H9 (cell line): Measurements from ENCODE around the gene VGLL1. TPM values are rescaled to one million over a fixed set of nuclear protein-coding genes. Genes with fewer than 3 reads are reported as not detected.

Experiments
- DNase-seq: peaks from one replicate; pipeline ENCODE4 v3.0.0-alpha.2; 2017
- H2AFZ ChIP-seq: one replicate; pipeline ENCODE4 v1.6.1; 2013; ENCODE audit warnings: mild to moderate bottlenecking, low read length, control low read depth, moderate library complexity
- H2AK5ac ChIP-seq: 2 replicates; pipeline ENCODE4 v1.6.1; 2013; ENCODE audit warnings: low read length, control low read depth, mixed read lengths; ENCODE audit not compliant: insufficient read length
- H2BK120ac ChIP-seq: one replicate; pipeline ENCODE4 v1.6.1; 2013; ENCODE audit warnings: low read depth, mild to moderate bottlenecking, low read length, control low read depth, inconsistent platforms; ENCODE audit not compliant: poor library complexity, severe bottlenecking
- H2BK12ac ChIP-seq: 2 replicates; pipeline ENCODE4 v1.6.1; 2013; ENCODE audit warnings: low read length, control low read depth, mixed read lengths, low read depth; ENCODE audit not compliant: insufficient read length
- H2BK15ac ChIP-seq: 2 replicates; pipeline ENCODE4 v1.6.1; 2013; ENCODE audit warnings: low read depth, low read length, control low read depth
- H2BK20ac ChIP-seq: one replicate; pipeline ENCODE4 v1.6.1; 2013; ENCODE audit warnings: low read depth, mild to moderate bottlenecking, low read length, control low read depth, inconsistent platforms; ENCODE audit not compliant: poor library complexity, severe bottlenecking
- H2BK5ac ChIP-seq: 2 replicates; pipeline ENCODE4 v1.6.1; 2013; ENCODE audit warnings: low read length, control low read depth, mixed read lengths; ENCODE audit not compliant: insufficient read length
- H3K14ac ChIP-seq: 2 replicates; pipeline ENCODE4 v1.6.1; 2013; ENCODE audit warnings: low read length, control low read depth; ENCODE audit not compliant: insufficient read depth
- H3K18ac ChIP-seq: 2 replicates; pipeline ENCODE4 v1.6.1; 2013; ENCODE audit warnings: low read depth, mild to moderate bottlenecking, mixed read lengths, low read length, control low read depth; ENCODE audit not compliant: insufficient read length
- H3K23ac ChIP-seq: 2 replicates; pipeline ENCODE4 v1.6.1; 2013; ENCODE audit warnings: low read length, control low read depth, mixed read lengths, low read depth; ENCODE audit not compliant: insufficient read length
- H3K23me2 ChIP-seq: 2 replicates; pipeline ENCODE4 v1.6.1; 2013; ENCODE audit warnings: low read depth, mild to moderate bottlenecking, mixed read lengths, low read length, control low read depth; ENCODE audit not compliant: insufficient read length, poor library complexity, severe bottlenecking
- H3K27ac ChIP-seq: 2 replicates; pipeline ENCODE4 v1.5.1; 2013; ENCODE audit warnings: low read length, control low read depth, mixed read lengths, low read depth; ENCODE audit not compliant: insufficient read length
- H3K27me3 ChIP-seq: 2 replicates; pipeline ENCODE4 v1.6.1; 2013; ENCODE audit warnings: low read length, control low read depth, inconsistent platforms; ENCODE audit not compliant: insufficient read depth
- H3K4ac ChIP-seq: 2 replicates; pipeline ENCODE4 v1.6.1; 2013; ENCODE audit warnings: low read depth, mild to moderate bottlenecking, control low read depth, inconsistent platforms, low read length, moderate library complexity
- H3K4me1 ChIP-seq: 2 replicates; pipeline ENCODE4 v1.6.1; 2013; ENCODE audit warnings: low read length, control low read depth, inconsistent platforms; ENCODE audit not compliant: insufficient read depth
- H3K4me2 ChIP-seq: 2 replicates; pipeline ENCODE4 v1.6.1; 2013; ENCODE audit warnings: low read length, control low read depth, mixed read lengths; ENCODE audit not compliant: insufficient read length, insufficient read depth
- H3K56ac ChIP-seq: 2 replicates; pipeline ENCODE4 v1.6.1; 2013; ENCODE audit warnings: low read depth, mild to moderate bottlenecking, mixed read lengths, low read length, control low read depth; ENCODE audit not compliant: insufficient read length
- H3K79me1 ChIP-seq: 2 replicates; pipeline ENCODE4 v1.6.1; 2013; ENCODE audit warnings: low read depth, mild to moderate bottlenecking, moderate library complexity, low read length, control low read depth, inconsistent platforms; ENCODE audit not compliant: insufficient read depth, poor library complexity, severe bottlenecking
- H3K79me2 ChIP-seq: 2 replicates; pipeline ENCODE4 v1.6.1; 2013; ENCODE audit warnings: low read length, control low read depth, inconsistent platforms; ENCODE audit not compliant: insufficient read depth
- H3K9ac ChIP-seq: 2 replicates; pipeline ENCODE4 v1.6.1; 2013; ENCODE audit warnings: low read length, control low read depth, mixed read lengths; ENCODE audit not compliant: insufficient read length; ENCODE audit errors: extremely low read depth
- H3K9me3 ChIP-seq: one replicate; pipeline ENCODE4 v1.6.1; 2013; ENCODE audit warnings: low read depth, low read length, inconsistent platforms; ENCODE audit not compliant: control insufficient read depth
- H3T11ph ChIP-seq: one replicate; pipeline ENCODE4 v1.6.1; 2013; ENCODE audit warnings: mild to moderate bottlenecking, low read length, control low read depth, inconsistent platforms
- H4K20me1 ChIP-seq: one replicate; pipeline ENCODE4 v1.6.1; 2013; ENCODE audit not compliant: control insufficient read depth, insufficient read length, insufficient read depth
- H4K5ac ChIP-seq: 2 replicates; pipeline ENCODE4 v1.6.1; 2013; ENCODE audit warnings: low read depth, mild to moderate bottlenecking, mixed read lengths, low read length, control low read depth; ENCODE audit not compliant: insufficient read length
- H4K8ac ChIP-seq: replicated peaks from 2 replicates; pipeline ENCODE4 v1.6.1; 2013; ENCODE audit warnings: low read length, control low read depth, mixed read lengths, low read depth; ENCODE audit not compliant: insufficient read length
- H4K91ac ChIP-seq: 2 replicates; pipeline ENCODE4 v1.6.1; 2013; ENCODE audit warnings: low read depth, mild to moderate bottlenecking, moderate library complexity, mixed read lengths, low read length, control low read depth; ENCODE audit not compliant: insufficient read length
- H3K27ac Mint-ChIP-seq, 3 experiments: 2 replicates in 2 of 3; 3 replicates in 1 of 3; pipeline ENCODE4 v1.8.0; 2020 to 2021; ENCODE audit warnings: mixed read lengths in 3 of 3, mild to moderate bottlenecking in 1 of 3, moderate library complexity in 1 of 3
- H3K27me3 Mint-ChIP-seq: 2 replicates; pipeline ENCODE4 v1.8.0; 2021; ENCODE audit warnings: low read depth, mild to moderate bottlenecking, moderate library complexity, mixed read lengths
- H3K36me3 Mint-ChIP-seq, 3 experiments: 2 replicates in 2 of 3; 3 replicates in 1 of 3; pipeline ENCODE4 v1.8.0; 2020 to 2021; ENCODE audit warnings: low read depth in 3 of 3, mixed read lengths in 3 of 3; ENCODE audit not compliant: insufficient read depth in 1 of 3
- H3K4me1 Mint-ChIP-seq, 2 experiments: 2 replicates each; pipeline ENCODE4 v1.8.0; 2020; ENCODE audit warnings: mixed read lengths in 2 of 2
- H3K4me3 Mint-ChIP-seq, 2 experiments: 2 replicates in 1 of 2; 3 replicates in 1 of 2; pipeline ENCODE4 v1.8.0; 2020 to 2021; ENCODE audit warnings: mild to moderate bottlenecking in 2 of 2, mixed read lengths in 2 of 2, moderate library complexity in 1 of 2
- H3K9me3 Mint-ChIP-seq, 2 experiments: 2 replicates in 1 of 2; 3 replicates in 1 of 2; pipeline ENCODE4 v1.8.0; 2020; ENCODE audit warnings: mild to moderate bottlenecking in 2 of 2, mixed read lengths in 2 of 2, moderate library complexity in 1 of 2
- CTCF ChIP-seq: fragments of 200-600 bp; sonication (generic); conservative IDR thresholded peaks from 3 replicates; pipeline ENCODE4 v1.8.0; 2021; ENCODE audit warnings: antibody characterized with exemption, mild to moderate bottlenecking
- WGBS: extraction: QIAGEN DNeasy Blood & Tissue Kit; methylation state at CpG from one replicate; pipeline ENCODE4 v1.1.7; 2013; ENCODE audit warnings: missing lambda C conversion rate, low lambda C conversion rate, mixed read lengths; ENCODE audit not compliant: insufficient read length; ENCODE audit errors: extremely low coverage; 5-methylcytosine and 5-hydroxymethylcytosine counted together
- total RNA-seq: library from RNA; stranded (reverse); gene quantifications from 2 replicates; pipeline ENCODE4 v1.2.1, GENCODE V29; 2021

VGLL1 gene
- total RNA-seq, 1 experiment from 2014 or later: not detected

GRCh38 chrX:136587532-136587931 is 55.5 kb downstream of the VGLL1 start:
- Histone ChIP-seq H3K18ac (no peak overlapping the region), H3K9me3 (peaks cover 48% of the 10 kb centered on the region), H4K8ac (no peak overlapping the region), H3K14ac (no peak overlapping the region), H3K27ac (no peak overlapping the region), H3K4ac (no peak overlapping the region), H2AFZ (no peak overlapping the region), H3K79me1 (no peaks in the 10 kb centered on the region), H3K9ac (no peak overlapping the region), H3K23me2 (no peaks in the 10 kb centered on the region), H2BK12ac (no peak overlapping the region), H2AK5ac (no peak overlapping the region), H3T11ph (no peak overlapping the region), H3K4me1 (no peaks in the 10 kb centered on the region), H3K56ac (no peak overlapping the region), H2BK5ac (no peak overlapping the region), H2BK120ac (no peak overlapping the region), H2BK20ac (no peak overlapping the region), H3K4me2 (no peak overlapping the region), H3K27me3 (no peaks in the 10 kb centered on the region), H3K23ac (no peak overlapping the region), H4K20me1 (no peaks in the 10 kb centered on the region), H4K91ac (no peak overlapping the region), H4K5ac (no peak overlapping the region), H2BK15ac (no peak overlapping the region), H3K79me2 (no peaks in the 10 kb centered on the region)
- H3K36me3 Mint-ChIP-seq: no peaks in the 10 kb centered on the region; a peak in 1 of 7 replicates
- TF ChIP-seq CTCF: no peak
- H3K27me3 Mint-ChIP-seq: no peaks in the 10 kb centered on the region
- no peak for DNase-seq
- no CpG with 5 or more reads among the region's 3 CpGs for WGBS
- H3K27ac Mint-ChIP-seq: peak overlapping the region in 1 of 3 experiments; percentile 26; a peak in 2 of 7 replicates
- H3K4me1 Mint-ChIP-seq: peaks cover 0 to 5% of the 10 kb centered on the region in 2 experiments; a peak in 2 of 4 replicates
- no peak overlapping the region for H3K4me3 Mint-ChIP-seq
- peaks cover 40 to 59% of the 10 kb centered on the region in 2 experiments for H3K9me3 Mint-ChIP-seq
